Measurements from ENCODE around the gene GNS. TPM values are rescaled to one million over a fixed set of nuclear protein-coding genes. Genes with fewer than 3 reads are reported as not detected.
"Not testable (repeated sequence)": the region's sequence is repeated elsewhere in the genome, so short reads cannot be mapped to it uniquely, and the experiment has no call there.

The GNS gene
- 27.5 and 34.7 TPM in 2 replicates for total RNA-seq (2014; rRNA removed; shearing (Covaris generic))

GRCh38 chr12:64759035-64759894, at the start of gene GNS:
TSS of gene GNS (minus strand) at chr12:64759406. CDS start at chr12:64759276, 130 bp downstream.
- DNase-seq: peak; percentile 97
- Histone ChIP-seq H3K36me3 (replicated peaks; ENCODE audit: control insufficient read depth, insufficient read depth, low read length) (no peaks in the 10 kb centered on the region), H3K4me3 (ENCODE audit: insufficient read depth, low read depth, low read length) (peak within 1 kb of the TSS; percentile 89), H3K27me3 (ENCODE audit: control insufficient read depth, insufficient read depth, low read length) (no peaks in the 10 kb centered on the region)

DNA sequence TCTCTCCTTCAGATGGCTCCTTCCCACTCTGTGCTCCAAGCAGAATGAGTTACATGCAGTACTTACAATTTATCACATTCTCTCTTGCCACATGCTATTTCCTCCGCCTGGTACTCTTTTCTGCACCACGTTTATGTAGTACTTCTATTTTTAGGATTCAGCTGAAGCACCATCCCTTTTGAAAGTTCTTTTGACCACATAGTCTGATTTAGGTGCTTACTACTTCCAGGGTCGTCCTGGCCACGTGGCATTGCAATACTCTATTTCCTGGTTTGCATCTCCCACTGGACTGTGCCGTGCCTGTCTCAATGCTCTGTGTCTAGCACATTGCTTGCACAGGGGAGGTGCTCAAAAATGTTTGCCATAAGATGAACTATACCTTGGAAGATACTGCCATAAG, 48.9 kb upstream of the GNS start:
- H3K27me3 ChIP-seq (ENCODE audit: control insufficient read depth, insufficient read depth, low read length): no peaks in the 10 kb centered on the region
- no peak for DNase-seq
- H3K4me3 ChIP-seq (ENCODE audit: insufficient read depth, low read depth, low read length): no peak overlapping the region
- no peaks in the 10 kb centered on the region for H3K36me3 ChIP-seq (replicated peaks; ENCODE audit: control insufficient read depth, insufficient read depth, low read length)

DNA sequence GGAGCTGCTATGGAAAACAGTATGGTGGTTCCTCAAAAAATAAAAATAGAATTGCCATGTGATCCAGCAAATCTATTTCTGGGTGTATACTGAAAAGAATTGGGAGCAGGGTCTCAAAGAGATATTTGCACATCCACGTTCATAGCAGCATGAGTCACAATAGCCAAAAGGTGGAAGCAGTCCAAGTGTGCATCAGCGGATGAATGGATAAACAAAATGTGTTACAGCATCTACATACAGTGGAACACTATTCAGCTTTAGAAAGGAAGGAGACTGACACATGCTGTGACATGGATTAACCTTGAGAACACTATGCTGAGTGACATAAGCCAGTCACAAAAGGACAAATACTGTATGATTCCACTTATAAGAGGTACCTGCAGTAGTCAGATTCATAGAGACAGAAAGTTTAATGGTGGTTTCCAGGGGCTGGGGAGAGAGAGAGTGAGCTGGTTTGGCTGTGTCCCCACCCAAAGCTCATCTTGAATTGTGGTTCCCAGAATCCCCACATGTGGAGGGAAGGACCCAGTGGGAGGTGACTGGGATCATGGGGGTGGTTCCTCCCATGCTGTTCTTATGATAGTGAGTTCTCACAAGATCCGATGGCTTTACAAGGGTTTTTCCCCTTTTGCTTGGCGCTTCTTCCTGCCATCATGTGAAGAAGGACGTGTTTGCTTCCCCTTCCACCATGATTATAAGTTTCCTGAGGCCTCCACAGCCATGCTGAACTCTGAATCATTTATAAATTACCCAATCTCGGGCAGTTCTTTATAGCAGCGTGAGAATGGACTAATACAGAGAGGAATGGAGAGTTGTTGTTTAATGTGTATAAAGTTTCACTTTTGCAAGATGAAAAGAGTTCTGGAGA, 47.6 kb upstream of the GNS start:
- no peaks in the 10 kb centered on the region for H3K27me3 ChIP-seq (ENCODE audit: control insufficient read depth, insufficient read depth, low read length)
- no peak overlapping the region for H3K4me3 ChIP-seq (ENCODE audit: insufficient read depth, low read depth, low read length)
- no peaks in the 10 kb centered on the region for H3K36me3 ChIP-seq (replicated peaks; ENCODE audit: control insufficient read depth, insufficient read depth, low read length)
- DNase-seq: no peak

DNA sequence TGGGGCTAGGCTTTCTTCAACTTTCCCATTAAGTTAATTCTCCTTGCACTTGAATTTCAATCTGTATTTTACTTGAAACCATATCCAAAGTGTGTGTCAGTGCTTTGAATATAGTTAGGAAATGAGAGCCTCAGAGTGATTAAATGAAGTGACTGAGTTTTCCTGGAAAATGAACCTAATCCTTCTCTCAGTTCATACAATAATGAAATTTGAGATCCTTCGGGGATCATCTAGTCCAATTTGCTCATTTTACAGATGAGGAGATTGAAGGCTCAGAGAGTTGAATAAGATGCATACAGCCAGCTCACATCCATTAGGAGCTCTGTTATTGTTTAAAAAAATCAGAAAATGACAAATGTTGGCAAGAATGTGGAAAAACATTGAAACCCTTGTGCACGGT, 47.0 kb upstream of the GNS start:
- Histone ChIP-seq H3K36me3 (replicated peaks; ENCODE audit: control insufficient read depth, insufficient read depth, low read length) (no peaks in the 10 kb centered on the region), H3K4me3 (ENCODE audit: insufficient read depth, low read depth, low read length) (no peak overlapping the region), H3K27me3 (ENCODE audit: control insufficient read depth, insufficient read depth, low read length) (no peaks in the 10 kb centered on the region)
- DNase-seq: no peak

DNA sequence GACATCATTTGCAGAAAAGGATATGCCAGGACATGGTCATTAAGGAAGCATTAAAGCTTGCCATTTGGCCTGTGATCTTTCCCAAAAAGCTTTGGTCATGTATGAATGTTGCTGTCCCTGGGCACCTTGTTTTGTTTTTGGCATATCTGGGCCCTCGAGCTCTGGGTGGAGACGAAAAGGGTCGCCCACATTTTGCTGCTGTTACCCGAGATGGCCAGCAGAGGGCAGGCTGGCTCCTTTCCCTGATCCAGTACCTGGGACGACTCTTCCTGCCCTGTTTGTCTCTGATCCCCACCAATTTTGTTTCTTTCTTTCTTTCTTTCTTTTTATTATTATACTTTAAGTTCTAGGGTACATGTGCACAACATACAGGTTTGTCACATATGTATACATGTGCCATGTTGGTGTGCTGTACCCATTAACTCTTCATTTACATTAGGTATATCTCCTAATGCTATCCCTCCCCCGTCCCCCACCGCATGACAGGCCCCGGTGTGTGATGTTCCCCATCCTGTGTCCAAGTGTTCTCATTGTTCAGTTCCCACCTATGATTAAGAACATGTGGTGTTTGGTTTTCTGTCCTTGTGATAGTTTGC, 43.1 kb upstream of the GNS start:
- not testable (repeated sequence) for H3K4me3 ChIP-seq (ENCODE audit: insufficient read depth, low read depth, low read length); H3K27me3 ChIP-seq (ENCODE audit: control insufficient read depth, insufficient read depth, low read length); H3K36me3 ChIP-seq (replicated peaks; ENCODE audit: control insufficient read depth, insufficient read depth, low read length)
- DNase-seq: peak; percentile 65

- no peaks in the 10 kb centered on the region for H3K27me3 ChIP-seq (ENCODE audit: control insufficient read depth, insufficient read depth, low read length)
- H3K36me3 ChIP-seq (replicated peaks; ENCODE audit: control insufficient read depth, insufficient read depth, low read length): no peaks in the 10 kb centered on the region
- DNase-seq: no peak
- H3K4me3 ChIP-seq (ENCODE audit: insufficient read depth, low read depth, low read length): no peak overlapping the region
Measured at GRCh38 chr12:64801381-64801780, 42.2 kb upstream of the GNS start.

DNA sequence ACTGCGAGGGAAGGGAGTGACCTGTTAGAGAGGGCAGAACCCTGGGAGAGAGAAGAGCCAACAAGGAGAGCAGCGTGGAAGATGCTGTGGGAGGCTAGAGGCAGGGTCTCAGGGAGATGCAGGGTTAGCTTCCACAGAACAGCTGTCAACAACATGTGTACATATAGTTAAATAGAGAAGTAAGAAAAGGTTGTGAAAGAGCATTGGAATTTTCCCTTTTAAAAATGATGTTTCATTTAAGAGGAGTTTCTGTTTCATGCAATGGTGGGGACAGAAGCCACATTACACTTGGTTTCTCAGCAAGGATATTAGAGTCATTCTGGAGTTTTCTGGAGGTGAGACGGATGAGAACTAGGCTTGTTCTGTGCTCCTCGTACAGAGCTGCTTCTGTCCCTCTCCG, 41.4 kb upstream of the GNS start:
- no peaks in the 10 kb centered on the region for H3K27me3 ChIP-seq (ENCODE audit: control insufficient read depth, insufficient read depth, low read length)
- H3K36me3 ChIP-seq (replicated peaks; ENCODE audit: control insufficient read depth, insufficient read depth, low read length): no peaks in the 10 kb centered on the region
- no peak overlapping the region for H3K4me3 ChIP-seq (ENCODE audit: insufficient read depth, low read depth, low read length)
- DNase-seq: no peak

- no peaks in the 10 kb centered on the region for H3K36me3 ChIP-seq (replicated peaks; ENCODE audit: control insufficient read depth, insufficient read depth, low read length)
- no peak for DNase-seq
Measured at GRCh38 chr12:64798165-64798564, 39.0 kb upstream of the GNS start.

DNA sequence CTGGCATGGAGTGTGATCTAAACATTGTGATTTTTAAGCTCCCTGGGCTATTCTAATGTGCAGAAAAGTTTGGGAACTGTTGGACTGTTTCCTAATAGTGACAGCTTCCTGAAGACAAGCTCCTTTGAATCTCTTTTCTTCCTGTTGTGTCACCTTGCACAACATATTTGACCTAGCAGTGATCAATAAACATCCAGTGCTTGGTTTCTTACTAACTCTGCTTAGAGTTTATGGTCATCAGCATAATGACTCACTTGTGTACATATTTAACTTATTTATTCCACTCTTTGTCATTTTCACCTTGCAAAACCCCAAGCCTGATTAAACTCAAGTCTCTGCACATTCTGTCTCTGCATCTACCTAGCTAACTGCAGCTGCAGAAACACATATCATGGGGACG, 38.0 kb upstream of the GNS start:
- no peaks in the 10 kb centered on the region for H3K27me3 ChIP-seq (ENCODE audit: control insufficient read depth, insufficient read depth, low read length)
- DNase-seq: no peak
- H3K4me3 ChIP-seq (ENCODE audit: insufficient read depth, low read depth, low read length): no peak overlapping the region
- H3K36me3 ChIP-seq (replicated peaks; ENCODE audit: control insufficient read depth, insufficient read depth, low read length): no peaks in the 10 kb centered on the region

More at GRCh38 chr12:64798165-64798564, 39.0 kb upstream of the GNS start:
- H3K27me3 ChIP-seq (ENCODE audit: control insufficient read depth, insufficient read depth, low read length): no peaks in the 10 kb centered on the region
- no peak overlapping the region for H3K4me3 ChIP-seq (ENCODE audit: insufficient read depth, low read depth, low read length)

DNA sequence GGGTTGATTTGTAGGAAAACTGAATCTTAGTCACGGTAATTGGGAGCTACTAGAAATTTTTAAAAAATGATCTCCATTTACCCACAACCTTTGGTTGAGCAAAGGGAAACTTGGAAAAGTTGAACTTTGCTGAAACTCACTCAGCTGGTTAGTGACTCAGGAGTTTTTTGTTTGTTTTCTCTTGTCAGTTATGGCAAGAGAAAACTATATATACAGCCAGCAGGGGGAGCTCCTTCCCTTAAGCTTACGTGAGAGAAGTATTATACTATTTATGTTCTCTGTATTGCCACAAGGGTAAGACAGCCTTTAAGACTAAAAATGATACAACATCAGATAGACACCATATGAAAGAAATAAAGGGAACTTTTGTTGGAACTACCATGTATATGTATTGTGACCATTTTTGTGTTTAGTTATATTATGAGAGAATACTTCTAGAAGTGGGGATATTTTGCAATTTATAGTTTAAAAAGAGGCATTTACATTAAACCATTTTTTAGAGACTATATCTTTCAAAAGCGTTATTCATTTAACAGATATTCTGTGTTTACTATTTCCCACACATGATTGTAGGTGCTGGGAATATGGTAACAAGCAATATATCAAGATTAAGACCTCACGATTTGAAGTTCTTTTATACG, 37.1 kb upstream of the GNS start:
- Histone ChIP-seq H3K4me3 (ENCODE audit: insufficient read depth, low read depth, low read length) (no peak overlapping the region), H3K27me3 (ENCODE audit: control insufficient read depth, insufficient read depth, low read length) (no peaks in the 10 kb centered on the region), H3K36me3 (replicated peaks; ENCODE audit: control insufficient read depth, insufficient read depth, low read length) (no peaks in the 10 kb centered on the region)
- peak; percentile 20 for DNase-seq

DNA sequence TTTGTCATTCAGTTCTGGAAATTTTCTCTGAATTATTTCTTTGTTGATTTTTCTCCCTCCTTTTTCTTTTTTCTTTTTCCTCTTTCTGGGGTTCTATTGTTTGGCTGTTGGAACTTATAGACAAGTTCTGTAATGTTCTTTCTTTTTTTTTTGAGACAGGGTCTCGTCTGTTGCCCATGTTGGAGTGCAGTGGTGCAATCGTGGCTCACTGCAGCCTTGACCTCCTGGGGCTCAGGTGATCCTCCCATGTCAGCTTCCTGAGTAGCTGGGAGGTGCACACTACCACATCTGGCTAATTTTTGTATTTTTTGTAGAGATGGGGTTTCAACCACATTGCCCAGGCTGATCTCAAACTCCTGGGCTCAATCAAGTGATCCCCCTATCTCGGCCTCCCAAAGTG, 35.1 kb upstream of the GNS start:
- no peak for DNase-seq
- H3K36me3 ChIP-seq (replicated peaks; ENCODE audit: control insufficient read depth, insufficient read depth, low read length): no peaks in the 10 kb centered on the region
- no peaks in the 10 kb centered on the region for H3K27me3 ChIP-seq (ENCODE audit: control insufficient read depth, insufficient read depth, low read length)
- no peak overlapping the region for H3K4me3 ChIP-seq (ENCODE audit: insufficient read depth, low read depth, low read length)

- DNase-seq: no peak
- Histone ChIP-seq H3K4me3 (ENCODE audit: insufficient read depth, low read depth, low read length) (no peak overlapping the region), H3K27me3 (ENCODE audit: control insufficient read depth, insufficient read depth, low read length) (no peaks in the 10 kb centered on the region), H3K36me3 (replicated peaks; ENCODE audit: control insufficient read depth, insufficient read depth, low read length) (no peaks in the 10 kb centered on the region)
Measured at GRCh38 chr12:64793610-64794009, 34.4 kb upstream of the GNS start.

- no peak for DNase-seq
- Histone ChIP-seq H3K36me3 (replicated peaks; ENCODE audit: control insufficient read depth, insufficient read depth, low read length) (no peaks in the 10 kb centered on the region), H3K27me3 (ENCODE audit: control insufficient read depth, insufficient read depth, low read length) (no peaks in the 10 kb centered on the region), H3K4me3 (ENCODE audit: insufficient read depth, low read depth, low read length) (no peak overlapping the region)
Measured at GRCh38 chr12:64792128-64792527, 32.9 kb upstream of the GNS start.

GRCh38 chr12:64791036-64791435, 31.8 kb upstream of the GNS start:
- no peaks in the 10 kb centered on the region for H3K36me3 ChIP-seq (replicated peaks; ENCODE audit: control insufficient read depth, insufficient read depth, low read length)
- no peak overlapping the region for H3K4me3 ChIP-seq (ENCODE audit: insufficient read depth, low read depth, low read length)
- no peaks in the 10 kb centered on the region for H3K27me3 ChIP-seq (ENCODE audit: control insufficient read depth, insufficient read depth, low read length)
- no peak for DNase-seq
